Neural progenitor cell (in vitro differentiated cells): ENCODE results near the gene CACNA1D.

Experiments used
- EZH2 ChIP-seq: fragments of 200-600 bp; sonication (generic); IDR thresholded peaks from 2 replicates; pipeline ENCODE4 v1.6.1; 2017; ENCODE audit warnings: antibody characterized with exemption, mild to moderate bottlenecking, moderate library complexity
- TF ChIP-seq, protein P1 (sequence below): fragments of 200-600 bp; sonication (generic); IDR thresholded peaks from 2 replicates; pipeline ENCODE4 v1.5.1; 2017; ENCODE audit warnings: antibody characterized with exemption, mild to moderate bottlenecking

DNA sequence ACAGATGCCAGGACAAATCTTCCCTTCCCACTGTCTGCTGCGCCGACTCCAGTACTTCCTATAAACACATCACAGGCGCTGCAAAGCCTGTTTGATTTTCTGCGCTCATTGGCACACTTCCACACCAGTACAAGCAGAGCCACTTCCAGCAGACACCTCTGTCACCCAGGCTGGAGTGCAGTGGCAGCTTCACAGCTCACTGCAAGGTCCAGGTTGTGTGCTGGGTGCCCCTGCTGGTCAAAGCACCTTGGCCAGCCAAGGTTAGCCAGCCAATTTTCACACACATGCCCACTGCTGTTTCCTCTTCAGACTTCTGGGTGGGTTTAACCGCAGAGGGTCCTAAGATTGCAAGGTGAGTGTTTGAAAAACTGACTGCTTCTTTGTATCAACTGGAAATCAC is 346.9 kb downstream of the CACNA1D start:
- TF ChIP-seq, protein P1, sequence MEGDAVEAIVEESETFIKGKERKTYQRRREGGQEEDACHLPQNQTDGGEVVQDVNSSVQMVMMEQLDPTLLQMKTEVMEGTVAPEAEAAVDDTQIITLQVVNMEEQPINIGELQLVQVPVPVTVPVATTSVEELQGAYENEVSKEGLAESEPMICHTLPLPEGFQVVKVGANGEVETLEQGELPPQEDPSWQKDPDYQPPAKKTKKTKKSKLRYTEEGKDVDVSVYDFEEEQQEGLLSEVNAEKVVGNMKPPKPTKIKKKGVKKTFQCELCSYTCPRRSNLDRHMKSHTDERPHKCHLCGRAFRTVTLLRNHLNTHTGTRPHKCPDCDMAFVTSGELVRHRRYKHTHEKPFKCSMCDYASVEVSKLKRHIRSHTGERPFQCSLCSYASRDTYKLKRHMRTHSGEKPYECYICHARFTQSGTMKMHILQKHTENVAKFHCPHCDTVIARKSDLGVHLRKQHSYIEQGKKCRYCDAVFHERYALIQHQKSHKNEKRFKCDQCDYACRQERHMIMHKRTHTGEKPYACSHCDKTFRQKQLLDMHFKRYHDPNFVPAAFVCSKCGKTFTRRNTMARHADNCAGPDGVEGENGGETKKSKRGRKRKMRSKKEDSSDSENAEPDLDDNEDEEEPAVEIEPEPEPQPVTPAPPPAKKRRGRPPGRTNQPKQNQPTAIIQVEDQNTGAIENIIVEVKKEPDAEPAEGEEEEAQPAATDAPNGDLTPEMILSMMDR, result no peak
- no peak for TF ChIP-seq EZH2
